GM10248 (cell line): ENCODE measurements around the gene KCTD15.

Source experiments
- CTCF ChIA-PET: fragments of 300-600 bp; sonication (Branson Sonifier 250); formaldehyde crosslinking; extraction: SDS; loops from one replicate; lab custom pipeline; 2021; ENCODE audit warnings: antibody characterized with exemption; lab: Yijun Ruan, JAX
- POLR2A ChIA-PET: fragments of 350-650 bp; sonication (Branson Sonifier 250); formaldehyde crosslinking; extraction: SDS; loops from one replicate; lab custom pipeline; 2020; ENCODE audit warnings: antibody characterized with exemption; lab: Yijun Ruan, JAX
- DNase-seq: peaks from one replicate; pipeline ENCODE4 v3.0.0; 2012; ENCODE audit errors: extremely low spot score
- TF ChIP-seq, protein P1 (sequence below): IDR thresholded peaks from 2 replicates; pipeline ENCODE4 v1.5.1; 2012; ENCODE audit warnings: mild to moderate bottlenecking, low read depth; ENCODE audit errors: extremely low read depth, missing control alignments, control extremely low read depth

KCTD15 gene

DNA sequence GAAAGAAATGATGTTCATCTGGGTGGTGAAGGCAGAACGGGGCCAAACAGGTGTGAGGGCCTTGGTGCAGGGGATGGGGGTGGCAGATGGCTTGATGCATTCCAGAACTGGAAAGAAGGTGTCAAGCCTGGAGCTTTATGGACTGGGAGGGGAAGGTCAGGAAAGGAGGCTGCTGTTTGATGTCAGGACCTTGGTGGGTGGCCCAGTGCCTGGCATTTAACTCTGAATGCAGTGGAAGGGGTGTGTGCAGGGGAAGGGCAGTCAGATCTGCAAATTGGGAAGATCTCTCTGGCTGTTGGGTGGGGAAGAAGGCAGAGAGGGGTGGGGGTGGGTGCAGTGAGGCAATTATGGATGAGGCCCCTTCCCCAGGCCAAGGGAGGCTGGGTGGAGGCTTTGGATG, 11.7 kb downstream of the KCTD15 start:
- TF ChIP-seq, protein P1, sequence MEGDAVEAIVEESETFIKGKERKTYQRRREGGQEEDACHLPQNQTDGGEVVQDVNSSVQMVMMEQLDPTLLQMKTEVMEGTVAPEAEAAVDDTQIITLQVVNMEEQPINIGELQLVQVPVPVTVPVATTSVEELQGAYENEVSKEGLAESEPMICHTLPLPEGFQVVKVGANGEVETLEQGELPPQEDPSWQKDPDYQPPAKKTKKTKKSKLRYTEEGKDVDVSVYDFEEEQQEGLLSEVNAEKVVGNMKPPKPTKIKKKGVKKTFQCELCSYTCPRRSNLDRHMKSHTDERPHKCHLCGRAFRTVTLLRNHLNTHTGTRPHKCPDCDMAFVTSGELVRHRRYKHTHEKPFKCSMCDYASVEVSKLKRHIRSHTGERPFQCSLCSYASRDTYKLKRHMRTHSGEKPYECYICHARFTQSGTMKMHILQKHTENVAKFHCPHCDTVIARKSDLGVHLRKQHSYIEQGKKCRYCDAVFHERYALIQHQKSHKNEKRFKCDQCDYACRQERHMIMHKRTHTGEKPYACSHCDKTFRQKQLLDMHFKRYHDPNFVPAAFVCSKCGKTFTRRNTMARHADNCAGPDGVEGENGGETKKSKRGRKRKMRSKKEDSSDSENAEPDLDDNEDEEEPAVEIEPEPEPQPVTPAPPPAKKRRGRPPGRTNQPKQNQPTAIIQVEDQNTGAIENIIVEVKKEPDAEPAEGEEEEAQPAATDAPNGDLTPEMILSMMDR: no peak
- ChIA-PET CTCF (no interaction called here), POLR2A (no interaction called here)
- DNase-seq: no peak

DNA sequence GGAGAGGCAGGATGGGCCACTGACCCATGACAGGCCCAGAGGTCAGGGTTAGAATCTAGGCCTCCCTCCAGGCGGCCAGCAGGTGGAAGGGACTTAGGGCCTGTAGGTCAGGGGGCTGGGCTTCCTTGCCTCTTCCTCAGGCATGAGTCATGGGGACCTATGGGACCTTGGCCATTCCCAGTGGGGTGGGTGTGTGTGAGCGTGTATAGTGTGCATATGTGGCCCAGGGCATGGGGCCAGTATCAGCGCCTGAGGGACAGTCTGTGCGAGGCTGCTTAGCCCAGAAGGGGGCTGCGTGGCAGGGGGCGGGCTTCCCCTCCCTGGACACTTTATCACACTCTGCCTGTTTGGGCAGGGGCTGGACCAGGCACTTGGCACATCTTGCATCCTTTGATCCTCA, 13.3 kb downstream of the KCTD15 start:
- TF ChIP-seq, protein P1: no peak
- DNase-seq: no peak
- CTCF ChIA-PET: no interaction called here
- POLR2A ChIA-PET: no interaction called here

DNA sequence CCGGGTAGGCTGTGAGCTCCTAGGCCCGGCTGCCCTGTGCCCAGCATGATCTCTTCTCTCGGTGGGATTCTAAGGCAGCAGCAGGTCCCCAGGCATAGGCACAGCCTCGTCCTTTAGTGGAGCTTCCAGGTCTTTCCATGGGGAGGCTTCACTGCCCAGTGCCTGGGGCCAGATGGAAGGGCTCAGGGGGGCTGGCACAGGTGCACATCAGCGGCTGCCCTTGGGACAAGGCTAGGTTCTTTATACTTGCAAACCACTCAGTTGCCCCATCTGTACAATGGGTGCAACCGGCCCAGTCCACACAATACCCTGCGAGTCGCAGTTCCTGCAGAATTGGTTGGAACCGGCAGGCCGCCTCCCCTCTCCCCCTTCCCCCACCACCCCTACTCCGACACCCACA, 14.2 kb downstream of the KCTD15 start:
- CTCF ChIA-PET: interaction anchor here (2.1 kb wide), 1 partner anchor 33 kb away, joined by 5 read pairs; no protein-coding TSS in a partner anchor
- POLR2A ChIA-PET: no interaction called here
- no peak for DNase-seq
- TF ChIP-seq, protein P1: no peak

DNA sequence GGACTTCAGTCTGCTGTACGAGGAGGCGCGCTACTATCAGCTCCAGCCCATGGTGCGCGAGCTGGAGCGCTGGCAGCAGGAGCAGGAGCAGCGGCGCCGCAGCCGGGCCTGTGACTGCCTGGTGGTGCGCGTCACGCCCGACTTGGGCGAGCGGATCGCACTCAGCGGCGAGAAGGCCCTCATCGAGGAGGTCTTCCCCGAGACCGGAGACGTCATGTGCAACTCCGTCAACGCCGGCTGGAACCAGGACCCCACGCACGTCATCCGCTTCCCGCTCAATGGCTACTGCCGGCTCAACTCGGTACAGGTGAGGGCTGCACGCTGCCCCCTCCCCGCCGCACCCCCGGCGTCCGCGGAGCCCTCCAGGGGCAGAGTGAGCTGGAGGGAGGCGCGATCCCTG, 14.6 kb downstream of the KCTD15 start:
- POLR2A ChIA-PET: no interaction called here

DNA sequence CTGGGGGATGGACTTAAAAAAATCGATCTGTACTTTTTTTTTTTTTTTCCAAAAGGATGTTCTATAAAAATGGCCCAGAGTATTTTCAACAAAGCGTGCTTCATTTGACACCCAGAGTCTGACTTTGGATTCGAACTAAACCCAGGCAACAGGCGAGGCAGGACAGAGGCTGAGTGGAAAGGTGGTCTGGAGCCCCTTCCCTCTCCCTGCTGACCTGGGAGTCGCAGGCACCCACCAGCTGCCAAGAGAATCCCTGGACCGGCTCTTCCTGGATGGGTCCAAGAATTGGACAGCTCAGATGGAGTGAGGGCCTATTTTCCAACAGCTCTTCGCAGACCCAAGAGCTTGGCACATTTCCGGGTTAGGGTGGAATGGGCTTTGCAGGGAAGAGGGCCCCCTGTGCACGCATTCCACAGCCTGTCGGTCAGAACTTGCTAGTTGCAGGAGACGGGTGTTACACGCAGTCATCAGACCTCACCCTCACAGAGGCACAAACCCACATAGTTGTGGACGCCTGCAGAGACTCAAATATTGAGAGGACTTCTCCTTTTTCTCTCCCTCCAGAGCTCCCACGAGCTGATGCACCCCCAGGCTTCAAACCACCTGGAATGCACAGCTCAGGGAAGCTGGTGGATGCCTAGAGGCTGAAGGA, 15.2 kb downstream of the KCTD15 start:
- ChIA-PET CTCF (interaction anchor here (2.1 kb wide), 1 partner anchor 34 kb away, joined by 5 read pairs; no protein-coding TSS in a partner anchor), POLR2A (no interaction called here)
- DNase-seq: no peak
- TF ChIP-seq, protein P1: no peak

More for the DNA sequence above, 14.6 kb downstream of the KCTD15 start:
- DNase-seq: no peak
- CTCF ChIA-PET: interaction anchor here (2.1 kb wide), 1 partner anchor 33 kb away, joined by 5 read pairs; no protein-coding TSS in a partner anchor
- TF ChIP-seq, protein P1: no peak

- ChIA-PET CTCF (interaction anchor here (2.1 kb wide), 1 partner anchor 35 kb away, joined by 5 read pairs; no protein-coding TSS in a partner anchor), POLR2A (no interaction called here)
- no peak for DNase-seq
- TF ChIP-seq, protein P1: no peak
These were observed 16.0 kb downstream of the KCTD15 start for GRCh38 chr19:33812388-33813330.
